ENCODE data around the gene UBP1.

GRCh38 chr3:33433843-33434242 is 6.4 kb downstream of the UBP1 start:
- no peak for TF ChIP-seq CTCF (IDR thresholded peaks at IDR 0.05)
- no peak for TF ChIP-seq ZFX (IDR thresholded peaks at IDR 0.05; ENCODE audit: borderline replicate concordance)
